ENCODE measurements around the gene ZNF585A.
"Not testable (repeated sequence)": the region's sequence is repeated elsewhere in the genome, so short reads cannot be mapped to it uniquely, and the experiment has no call there.

The ZNF585A gene

GRCh38 chr19:37197768-37198167 is 25.3 kb upstream of the ZNF585A start:
- Histone ChIP-seq H3K36me3 (ENCODE audit: low read length) (peaks cover 7% of the 10 kb centered on the region; the same call in 1 of the 2 replicates), H3K79me2 (ENCODE audit: insufficient read depth, low read length) (no peaks in the 10 kb centered on the region), H3K4me3 (ENCODE audit: insufficient read depth, low read length, poor library complexity, severe bottlenecking) (no peak overlapping the region), H3K9ac (ENCODE audit: low read length) (no peak overlapping the region), H3K27me3 (ENCODE audit: low read length) (no peaks in the 10 kb centered on the region), H3K9me3 (ENCODE audit: insufficient read depth, low read length) (no peaks in the 10 kb centered on the region), H3K4me2 (ENCODE audit: low read depth, low read length, poor library complexity, severe bottlenecking) (no peak overlapping the region), H3F3A (ENCODE audit: insufficient read depth) (no peaks in the 10 kb centered on the region), H3K9me2 (replicated peaks; ENCODE audit: insufficient read depth, low read length) (no peaks in the 10 kb centered on the region), H3K27ac (ENCODE audit: low read depth, low read length) (no peak overlapping the region), H2AFZ (ENCODE audit: low read depth, low read length, severe bottlenecking) (no peak overlapping the region), H4K20me1 (ENCODE audit: low read depth, low read length) (no peaks in the 10 kb centered on the region)
- TF ChIP-seq EZH2phosphoT487 (conservative IDR thresholded peaks at IDR 0.05; ENCODE audit: low read length) (no peak), CTCF (IDR thresholded peaks at IDR 0.05; ENCODE audit: insufficient read depth, low read length, poor library complexity, severe bottlenecking) (no peak)

GRCh38 chr19:37197115-37197514 is 24.6 kb upstream of the ZNF585A start:
- H3K9ac ChIP-seq (ENCODE audit: low read length); H3K9me3 ChIP-seq (ENCODE audit: insufficient read depth, low read length); H3F3A ChIP-seq (ENCODE audit: insufficient read depth); H3K4me2 ChIP-seq (ENCODE audit: low read depth, low read length, poor library complexity, severe bottlenecking); H2AFZ ChIP-seq (ENCODE audit: low read depth, low read length, severe bottlenecking); H3K4me3 ChIP-seq (ENCODE audit: insufficient read depth, low read length, poor library complexity, severe bottlenecking); H3K79me2 ChIP-seq (ENCODE audit: insufficient read depth, low read length); H4K20me1 ChIP-seq (ENCODE audit: low read depth, low read length); H3K27ac ChIP-seq (ENCODE audit: low read depth, low read length); H3K9me2 ChIP-seq (replicated peaks; ENCODE audit: insufficient read depth, low read length); H3K36me3 ChIP-seq (ENCODE audit: low read length); H3K27me3 ChIP-seq (ENCODE audit: low read length): not testable (repeated sequence)

- H3K9me3 ChIP-seq (ENCODE audit: insufficient read depth, low read length); H3K36me3 ChIP-seq (ENCODE audit: low read length); H3K4me3 ChIP-seq (ENCODE audit: insufficient read depth, low read length, poor library complexity, severe bottlenecking): not testable (repeated sequence)
Observed at GRCh38 chr19:37195248-37195647, 22.8 kb upstream of the ZNF585A start.

GRCh38 chr19:37186071-37186470 is 13.6 kb upstream of the ZNF585A start:
- peaks cover 24% of the 10 kb centered on the region for H3K36me3 ChIP-seq (ENCODE audit: low read length)
- not testable (repeated sequence) for H3K27ac ChIP-seq (ENCODE audit: low read depth, low read length); H3K27me3 ChIP-seq (ENCODE audit: low read length)

More at GRCh38 chr19:37195248-37195647, 22.8 kb upstream of the ZNF585A start:
- H3K4me2 ChIP-seq (ENCODE audit: low read depth, low read length, poor library complexity, severe bottlenecking); H3K9ac ChIP-seq (ENCODE audit: low read length); H3K79me2 ChIP-seq (ENCODE audit: insufficient read depth, low read length); H3K9me2 ChIP-seq (replicated peaks; ENCODE audit: insufficient read depth, low read length); H3K27me3 ChIP-seq (ENCODE audit: low read length); H4K20me1 ChIP-seq (ENCODE audit: low read depth, low read length); H3F3A ChIP-seq (ENCODE audit: insufficient read depth); H2AFZ ChIP-seq (ENCODE audit: low read depth, low read length, severe bottlenecking); H3K27ac ChIP-seq (ENCODE audit: low read depth, low read length): not testable (repeated sequence)

GRCh38 chr19:37165635-37166034 is 6.9 kb downstream of the ZNF585A start:
- H3K27me3 ChIP-seq (ENCODE audit: low read length) = no peaks in the 10 kb centered on the region
- peaks cover 9% of the 10 kb centered on the region; the same call in 1 of the 2 replicates for H3K36me3 ChIP-seq (ENCODE audit: low read length)
- no peaks in the 10 kb centered on the region for H3K9me2 ChIP-seq (replicated peaks; ENCODE audit: insufficient read depth, low read length)
- no peak overlapping the region for H2AFZ ChIP-seq (ENCODE audit: low read depth, low read length, severe bottlenecking)
- peaks cover 4% of the 10 kb centered on the region; the same call in 1 of the 2 replicates for H3K9me3 ChIP-seq (ENCODE audit: insufficient read depth, low read length)
- H4K20me1 ChIP-seq (ENCODE audit: low read depth, low read length) = no peaks in the 10 kb centered on the region
- no peak overlapping the region for H3K4me2 ChIP-seq (ENCODE audit: low read depth, low read length, poor library complexity, severe bottlenecking)
- H3K4me3 ChIP-seq (ENCODE audit: insufficient read depth, low read length, poor library complexity, severe bottlenecking) = no peak overlapping the region
- no peaks in the 10 kb centered on the region for H3F3A ChIP-seq (ENCODE audit: insufficient read depth)
- no peaks in the 10 kb centered on the region for H3K79me2 ChIP-seq (ENCODE audit: insufficient read depth, low read length)
- no peak overlapping the region for H3K27ac ChIP-seq (ENCODE audit: low read depth, low read length)
- TF ChIP-seq CTCF (IDR thresholded peaks at IDR 0.05; ENCODE audit: insufficient read depth, low read length, poor library complexity, severe bottlenecking) (no peak), EZH2phosphoT487 (conservative IDR thresholded peaks at IDR 0.05; ENCODE audit: low read length) (no peak)
- H3K9ac ChIP-seq (ENCODE audit: low read length) = no peak overlapping the region

More at GRCh38 chr19:37186071-37186470, 13.6 kb upstream of the ZNF585A start:
- not testable (repeated sequence) for H3K4me2 ChIP-seq (ENCODE audit: low read depth, low read length, poor library complexity, severe bottlenecking); H3K9me2 ChIP-seq (replicated peaks; ENCODE audit: insufficient read depth, low read length); H3K79me2 ChIP-seq (ENCODE audit: insufficient read depth, low read length); H3F3A ChIP-seq (ENCODE audit: insufficient read depth); H4K20me1 ChIP-seq (ENCODE audit: low read depth, low read length); H3K9ac ChIP-seq (ENCODE audit: low read length); H3K4me3 ChIP-seq (ENCODE audit: insufficient read depth, low read length, poor library complexity, severe bottlenecking); H2AFZ ChIP-seq (ENCODE audit: low read depth, low read length, severe bottlenecking)
- H3K9me3 ChIP-seq (ENCODE audit: insufficient read depth, low read length) = peaks cover 36% of the 10 kb centered on the region

Data from SU-DHL-6 (cell line).